Measurements from ENCODE around the gene CCL4.

DNA sequence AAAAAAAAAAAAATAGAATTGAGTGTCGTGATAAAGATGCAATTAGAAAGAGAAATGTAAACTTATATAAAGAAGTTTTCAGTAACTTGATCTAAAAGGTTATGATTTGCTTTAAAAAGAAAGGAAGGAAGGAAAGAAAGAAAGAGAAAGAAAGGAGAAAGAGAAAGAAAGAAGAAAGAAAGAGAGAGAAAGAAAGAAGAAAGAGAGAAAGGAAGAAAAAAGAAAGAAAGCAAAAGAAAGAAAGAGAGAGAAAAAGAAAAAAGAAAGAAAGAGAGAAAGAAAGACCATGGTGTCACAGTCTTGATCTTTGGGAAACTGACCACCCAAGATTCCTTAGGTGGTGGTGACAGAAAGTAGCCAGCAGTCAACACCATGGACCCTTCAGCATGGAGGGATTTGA, 9.4 kb upstream of the CCL4 start:
- TF ChIP-seq CTCF (IDR thresholded peaks at IDR 0.05) (no peak), POLR2A (IDR thresholded peaks at IDR 0.05) (no peak)
